ENCODE data around the gene SMYD4. TPM values are rescaled to one million over a fixed set of nuclear protein-coding genes. Genes with fewer than 3 reads are reported as not detected.

The SMYD4 gene
- total and polyA plus RNA-seq, 9 of the 15 experiments (the other 6 are each of a cell fraction or from before 2014, with no cell fraction given) = 1.3 to 10.2 (median 6.7) TPM

DNA sequence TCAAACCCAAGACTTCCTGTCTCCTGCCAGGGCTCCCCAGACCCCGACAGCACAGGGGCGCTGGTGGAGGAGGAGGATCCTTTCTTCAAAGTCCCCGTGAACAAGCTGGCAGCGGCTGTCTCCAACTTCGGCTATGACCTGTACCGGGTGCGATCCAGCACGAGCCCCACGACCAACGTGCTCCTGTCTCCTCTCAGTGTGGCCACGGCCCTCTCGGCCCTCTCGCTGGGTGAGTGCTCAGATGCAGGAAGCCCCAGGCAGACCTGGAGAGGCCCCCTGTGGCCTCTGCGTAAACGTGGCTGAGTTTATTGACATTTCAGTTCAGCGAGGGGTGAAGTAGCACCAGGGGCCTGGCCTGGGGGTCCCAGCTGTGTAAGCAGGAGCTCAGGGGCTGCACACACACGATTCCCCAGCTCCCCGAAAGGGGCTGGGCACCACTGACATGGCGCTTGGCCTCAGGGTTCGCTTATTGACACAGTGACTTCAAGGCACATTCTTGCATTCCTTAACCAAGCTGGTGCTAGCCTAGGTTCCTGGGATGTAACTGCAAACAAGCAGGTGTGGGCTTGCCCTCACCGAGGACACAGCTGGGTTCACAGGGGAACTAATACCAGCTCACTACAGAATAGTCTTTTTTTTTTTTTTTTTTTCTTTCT lies 59.8 kb downstream of the SMYD4 start:
- WGBS (ENCODE audit: insufficient coverage, low coverage, missing lambda C conversion rate) = 69% methylated on average over 9 of the region's 21 CpGs
- Histone ChIP-seq H3K4me3 (no peak overlapping the region), H2AFZ (ENCODE audit: low read depth, low read length) (no peak overlapping the region), H3K4me2 (ENCODE audit: insufficient read depth, low read length) (no peak overlapping the region), H3K9me3 (replicated peaks; ENCODE audit: control insufficient read depth, insufficient read depth, low read depth, low read length) (no peaks in the 10 kb centered on the region), H3K9ac (ENCODE audit: insufficient read depth in 1 of 2, low read depth in 2 of 2, low read length in 2 of 2) (peak overlapping the region in 1 of 2 experiments; percentile 52; a peak in 1 of 4 replicates), H3K4me1 (replicated peaks in 1 of 2; ENCODE audit: control insufficient read depth in 2 of 2, insufficient read depth in 2 of 2, low read length in 2 of 2) (peaks cover 4 to 15% of the 10 kb centered on the region in 2 experiments; a peak in 4 of 5 replicates), H3K9me1 (ENCODE audit: control insufficient read depth, insufficient read depth, low read length) (no peaks in the 10 kb centered on the region), H3K27ac (ENCODE audit: extremely low read depth, low read depth, low read length) (no peak overlapping the region), H4K20me1 (replicated peaks; ENCODE audit: control insufficient read depth, insufficient read depth, low read length) (no peaks in the 10 kb centered on the region), H3K79me2 (ENCODE audit: control insufficient read depth, insufficient read depth, low read length) (no peaks in the 10 kb centered on the region), H3K36me3 (ENCODE audit: control insufficient read depth, insufficient read depth, low read length) (peaks cover 19% of the 10 kb centered on the region; the same call in 1 of the 3 replicates), H3K27me3 (ENCODE audit: control insufficient read depth in 2 of 2, insufficient read depth in 2 of 2, low read length in 2 of 2) (no peaks in the 10 kb centered on the region)
- TF ChIP-seq GABPA (tag; conservative IDR thresholded peaks at IDR 0.05; ENCODE audit: low read depth) (no peak), POLR2G (IDR thresholded peaks at IDR 0.05; ENCODE audit: low read depth, low read length) (0 out of 2 replicates have a peak, but pooled peaks have one; percentile 46)
- POLR2A ChIA-PET = interaction anchor here (0.6 to 0.9 kb wide), 6 partner anchors 14 to 231 kb away, joined by 3 to 5 read pairs (median 3); no protein-coding TSS in a partner anchor
- CTCF ChIA-PET (ENCODE audit: low intra/inter-chr PET ratio) = no interaction called here
- in situ Hi-C loops (cut with MboI) (loop anchor here (5.0 kb wide), 1 partner anchor 38 kb away; no protein-coding TSS in a partner anchor), intact Hi-C loops (cut with micrococcal nuclease) (no loop called here)
- no peak for FAIRE-seq
- DNase-seq (ENCODE audit: extremely low read depth in 1 of 4, low spot score in 3 of 4) = no peak
- no TSS peak for BruUV-seq (replicated peaks)
- ATAC-seq = no peak

DNA sequence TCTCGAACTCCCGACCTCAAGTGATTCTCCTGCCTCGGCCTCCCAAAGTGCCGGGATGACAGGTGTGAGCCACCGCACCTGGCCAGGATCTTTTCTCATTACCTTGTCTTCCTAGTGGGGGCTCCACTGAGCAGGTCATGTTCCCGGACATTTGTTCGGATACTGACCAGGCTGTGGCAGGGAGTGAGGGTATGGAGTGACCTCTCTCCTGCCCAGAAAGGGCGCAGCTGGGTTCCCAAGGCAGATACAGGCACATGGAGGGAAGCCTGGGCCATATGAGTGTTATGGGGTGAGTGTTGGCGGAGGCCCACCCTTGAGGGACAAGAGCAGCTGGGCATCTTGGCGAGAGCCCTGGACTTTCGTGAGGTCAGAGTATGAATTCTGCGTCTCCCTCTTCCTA lies 62.3 kb downstream of the SMYD4 start:
- ChIA-PET CTCF (ENCODE audit: low intra/inter-chr PET ratio) (no interaction called here), POLR2A (no interaction called here)
- no peak overlapping the region for H3K9ac ChIP-seq (ENCODE audit: insufficient read depth in 1 of 2, low read depth in 2 of 2, low read length in 2 of 2)
- H3K79me2 ChIP-seq (ENCODE audit: control insufficient read depth, insufficient read depth, low read length) = peaks cover 17% of the 10 kb centered on the region
- ATAC-seq = no peak
- peaks cover 15 to 29% of the 10 kb centered on the region in 2 experiments; a peak in 4 of 5 replicates for H3K4me1 ChIP-seq (replicated peaks in 1 of 2; ENCODE audit: control insufficient read depth in 2 of 2, insufficient read depth in 2 of 2, low read length in 2 of 2)
- no peak overlapping the region for H3K4me3 ChIP-seq
- BruUV-seq (replicated peaks) = no TSS peak
- WGBS (ENCODE audit: insufficient coverage, low coverage, missing lambda C conversion rate) = 95% methylated on average over 8 of the region's 12 CpGs
- H4K20me1 ChIP-seq (replicated peaks; ENCODE audit: control insufficient read depth, insufficient read depth, low read length) = no peaks in the 10 kb centered on the region
- DNase-seq (ENCODE audit: extremely low read depth in 1 of 4, low spot score in 3 of 4) = no peak
- no peak for FAIRE-seq
- H3K9me3 ChIP-seq (replicated peaks; ENCODE audit: control insufficient read depth, insufficient read depth, low read depth, low read length) = no peaks in the 10 kb centered on the region
- no peaks in the 10 kb centered on the region for H3K27me3 ChIP-seq (ENCODE audit: control insufficient read depth in 2 of 2, insufficient read depth in 2 of 2, low read length in 2 of 2)
- in situ Hi-C loops (cut with MboI) (loop anchor here (5.0 kb wide), 1 partner anchor 35 kb away; no protein-coding TSS in a partner anchor), intact Hi-C loops (cut with micrococcal nuclease) (no loop called here)
- H2AFZ ChIP-seq (ENCODE audit: low read depth, low read length) = no peak overlapping the region
- no peaks in the 10 kb centered on the region for H3K9me1 ChIP-seq (ENCODE audit: control insufficient read depth, insufficient read depth, low read length)
- no peak overlapping the region for H3K27ac ChIP-seq (ENCODE audit: extremely low read depth, low read depth, low read length)
- no peak overlapping the region for H3K4me2 ChIP-seq (ENCODE audit: insufficient read depth, low read length)
- H3K36me3 ChIP-seq (ENCODE audit: control insufficient read depth, insufficient read depth, low read length) = peaks cover 10% of the 10 kb centered on the region; the same call in 1 of the 3 replicates
- TF ChIP-seq ADNP (tag; IDR thresholded peaks at IDR 0.05) (no peak), ZFP1 (CRISPR knock-in tag; IDR thresholded peaks at IDR 0.05) (no peak), ZNF436 (CRISPR knock-in tag; IDR thresholded peaks at IDR 0.05) (no peak), TAL1 (IDR thresholded peaks at IDR 0.05) (no peak)
- TF ChIP-seq, protein P1, sequence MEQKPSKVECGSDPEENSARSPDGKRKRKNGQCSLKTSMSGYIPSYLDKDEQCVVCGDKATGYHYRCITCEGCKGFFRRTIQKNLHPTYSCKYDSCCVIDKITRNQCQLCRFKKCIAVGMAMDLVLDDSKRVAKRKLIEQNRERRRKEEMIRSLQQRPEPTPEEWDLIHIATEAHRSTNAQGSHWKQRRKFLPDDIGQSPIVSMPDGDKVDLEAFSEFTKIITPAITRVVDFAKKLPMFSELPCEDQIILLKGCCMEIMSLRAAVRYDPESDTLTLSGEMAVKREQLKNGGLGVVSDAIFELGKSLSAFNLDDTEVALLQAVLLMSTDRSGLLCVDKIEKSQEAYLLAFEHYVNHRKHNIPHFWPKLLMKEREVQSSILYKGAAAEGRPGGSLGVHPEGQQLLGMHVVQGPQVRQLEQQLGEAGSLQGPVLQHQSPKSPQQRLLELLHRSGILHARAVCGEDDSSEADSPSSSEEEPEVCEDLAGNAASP (IDR thresholded peaks at IDR 0.05) = no peak
- TF ChIP-seq, protein P2, sequence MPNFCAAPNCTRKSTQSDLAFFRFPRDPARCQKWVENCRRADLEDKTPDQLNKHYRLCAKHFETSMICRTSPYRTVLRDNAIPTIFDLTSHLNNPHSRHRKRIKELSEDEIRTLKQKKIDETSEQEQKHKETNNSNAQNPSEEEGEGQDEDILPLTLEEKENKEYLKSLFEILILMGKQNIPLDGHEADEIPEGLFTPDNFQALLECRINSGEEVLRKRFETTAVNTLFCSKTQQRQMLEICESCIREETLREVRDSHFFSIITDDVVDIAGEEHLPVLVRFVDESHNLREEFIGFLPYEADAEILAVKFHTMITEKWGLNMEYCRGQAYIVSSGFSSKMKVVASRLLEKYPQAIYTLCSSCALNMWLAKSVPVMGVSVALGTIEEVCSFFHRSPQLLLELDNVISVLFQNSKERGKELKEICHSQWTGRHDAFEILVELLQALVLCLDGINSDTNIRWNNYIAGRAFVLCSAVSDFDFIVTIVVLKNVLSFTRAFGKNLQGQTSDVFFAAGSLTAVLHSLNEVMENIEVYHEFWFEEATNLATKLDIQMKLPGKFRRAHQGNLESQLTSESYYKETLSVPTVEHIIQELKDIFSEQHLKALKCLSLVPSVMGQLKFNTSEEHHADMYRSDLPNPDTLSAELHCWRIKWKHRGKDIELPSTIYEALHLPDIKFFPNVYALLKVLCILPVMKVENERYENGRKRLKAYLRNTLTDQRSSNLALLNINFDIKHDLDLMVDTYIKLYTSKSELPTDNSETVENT (CRISPR knock-in tag; IDR thresholded peaks at IDR 0.05) = no peak

All from K562 (cell line).